ENCODE measurements around the gene ADH1C. TPM values are rescaled to one million over a fixed set of nuclear protein-coding genes. Genes with fewer than 3 reads are reported as not detected.

The ADH1C gene
- total RNA-seq, 1 experiment from 2014 or later: not detected

DNA sequence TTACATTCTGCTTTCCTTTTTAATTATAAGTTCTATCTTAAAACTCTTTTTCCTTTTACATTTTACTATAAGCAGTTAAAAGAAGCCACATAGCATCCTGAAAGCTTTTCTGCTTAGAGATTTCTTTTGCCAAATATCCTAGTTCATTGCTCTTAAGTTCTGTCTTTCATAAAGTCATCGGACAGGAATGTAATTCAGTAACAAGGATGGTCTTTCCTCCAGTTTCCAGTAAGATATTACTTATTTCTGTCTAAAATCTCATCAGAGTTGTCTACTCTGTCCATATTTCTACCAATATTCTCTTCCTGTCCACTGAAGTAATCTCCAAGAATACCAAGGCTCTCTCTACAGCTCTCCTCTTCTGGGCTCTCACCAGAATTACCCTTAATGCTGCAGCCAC, 37.5 kb upstream of the ADH1C start:
- Histone ChIP-seq H2BK120ac (ENCODE audit: low read depth, low read length, poor library complexity, severe bottlenecking) (no peak overlapping the region), H3K4me1 (ENCODE audit: insufficient read depth, low read length) (no peaks in the 10 kb centered on the region), H3K27ac (ENCODE audit: insufficient read length, low read depth, low read length) (no peak overlapping the region), H4K5ac (ENCODE audit: insufficient read length, low read depth, low read length) (no peak overlapping the region), H2BK20ac (ENCODE audit: low read depth, low read length, poor library complexity, severe bottlenecking) (no peak overlapping the region), H3K14ac (ENCODE audit: insufficient read depth, low read length) (no peak overlapping the region), H3K23ac (ENCODE audit: insufficient read length, low read depth, low read length) (no peak overlapping the region), H2BK15ac (ENCODE audit: low read depth, low read length) (no peak overlapping the region), H3K79me1 (ENCODE audit: insufficient read depth, low read depth, low read length, poor library complexity, severe bottlenecking) (no peaks in the 10 kb centered on the region), H3T11ph (ENCODE audit: low read length) (no peak overlapping the region), H4K8ac (replicated peaks; ENCODE audit: insufficient read length, low read depth, low read length) (no peak overlapping the region), H2BK12ac (ENCODE audit: insufficient read length, low read depth, low read length) (no peak overlapping the region), H2AK5ac (ENCODE audit: insufficient read length, low read length) (no peak overlapping the region), H3K4me2 (ENCODE audit: insufficient read depth, insufficient read length, low read length) (no peak overlapping the region), H3K9me3 (ENCODE audit: control insufficient read depth, low read depth, low read length) (peaks cover 8% of the 10 kb centered on the region), H3K9ac (ENCODE audit: extremely low read depth, insufficient read length, low read length) (no peak overlapping the region), H4K91ac (ENCODE audit: insufficient read length, low read depth, low read length) (no peak overlapping the region), H2BK5ac (ENCODE audit: insufficient read length, low read length) (no peak overlapping the region), H3K4ac (ENCODE audit: low read depth, low read length) (no peak overlapping the region), H3K18ac (ENCODE audit: insufficient read length, low read depth, low read length) (no peak overlapping the region), H4K20me1 (ENCODE audit: control insufficient read depth, insufficient read depth, insufficient read length) (no peaks in the 10 kb centered on the region), H3K79me2 (ENCODE audit: insufficient read depth, low read length) (no peaks in the 10 kb centered on the region), H3K23me2 (ENCODE audit: insufficient read length, low read depth, low read length, poor library complexity, severe bottlenecking) (no peaks in the 10 kb centered on the region), H3K56ac (ENCODE audit: insufficient read length, low read depth, low read length) (no peak overlapping the region), H3K27me3 (ENCODE audit: insufficient read depth, low read length) (no peaks in the 10 kb centered on the region), H2AFZ (ENCODE audit: low read length) (no peak overlapping the region)
- no peak overlapping the region for H3K4me3 Mint-ChIP-seq
- no CpG with 5 or more reads among the region's 1 CpG for WGBS (ENCODE audit: extremely low coverage, insufficient read length, low lambda C conversion rate)
- H3K36me3 Mint-ChIP-seq (ENCODE audit: insufficient read depth in 1 of 3, low read depth in 3 of 3): no peaks in the 10 kb centered on the region; a peak in 2 of 7 replicates
- TF ChIP-seq, protein P1, sequence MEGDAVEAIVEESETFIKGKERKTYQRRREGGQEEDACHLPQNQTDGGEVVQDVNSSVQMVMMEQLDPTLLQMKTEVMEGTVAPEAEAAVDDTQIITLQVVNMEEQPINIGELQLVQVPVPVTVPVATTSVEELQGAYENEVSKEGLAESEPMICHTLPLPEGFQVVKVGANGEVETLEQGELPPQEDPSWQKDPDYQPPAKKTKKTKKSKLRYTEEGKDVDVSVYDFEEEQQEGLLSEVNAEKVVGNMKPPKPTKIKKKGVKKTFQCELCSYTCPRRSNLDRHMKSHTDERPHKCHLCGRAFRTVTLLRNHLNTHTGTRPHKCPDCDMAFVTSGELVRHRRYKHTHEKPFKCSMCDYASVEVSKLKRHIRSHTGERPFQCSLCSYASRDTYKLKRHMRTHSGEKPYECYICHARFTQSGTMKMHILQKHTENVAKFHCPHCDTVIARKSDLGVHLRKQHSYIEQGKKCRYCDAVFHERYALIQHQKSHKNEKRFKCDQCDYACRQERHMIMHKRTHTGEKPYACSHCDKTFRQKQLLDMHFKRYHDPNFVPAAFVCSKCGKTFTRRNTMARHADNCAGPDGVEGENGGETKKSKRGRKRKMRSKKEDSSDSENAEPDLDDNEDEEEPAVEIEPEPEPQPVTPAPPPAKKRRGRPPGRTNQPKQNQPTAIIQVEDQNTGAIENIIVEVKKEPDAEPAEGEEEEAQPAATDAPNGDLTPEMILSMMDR (conservative IDR thresholded peaks at IDR 0.05): no peak
- H3K9me3 Mint-ChIP-seq: peaks cover 4 to 20% of the 10 kb centered on the region in 2 experiments; a peak in 4 of 5 replicates
- no peak for DNase-seq
- no peaks in the 10 kb centered on the region for H3K4me1 Mint-ChIP-seq
- H3K27ac Mint-ChIP-seq: no peak overlapping the region
- H3K27me3 Mint-ChIP-seq (ENCODE audit: low read depth): no peaks in the 10 kb centered on the region
